Measurements from ENCODE around the gene NPY.

NPY gene

DNA sequence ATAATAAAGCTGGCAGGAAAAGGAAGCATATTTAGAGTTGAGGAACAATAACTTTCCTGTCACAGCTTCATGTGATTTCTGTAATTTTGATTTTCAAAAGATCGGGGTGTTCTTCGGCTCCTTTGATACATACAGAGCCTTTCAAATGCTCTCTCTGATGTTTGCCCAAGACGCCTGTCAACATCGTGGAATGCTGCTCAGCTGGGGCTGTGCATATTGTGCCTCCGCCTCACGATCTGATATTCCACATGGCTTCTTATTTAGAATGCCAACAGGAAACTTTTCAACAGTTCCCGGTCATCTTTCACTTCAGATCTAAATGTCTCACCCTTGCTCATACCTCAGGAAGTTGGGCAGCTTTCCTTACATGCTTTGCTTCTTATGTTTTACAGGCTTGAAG lies 7.3 kb downstream of the NPY start:
- TF ChIP-seq, protein P1, sequence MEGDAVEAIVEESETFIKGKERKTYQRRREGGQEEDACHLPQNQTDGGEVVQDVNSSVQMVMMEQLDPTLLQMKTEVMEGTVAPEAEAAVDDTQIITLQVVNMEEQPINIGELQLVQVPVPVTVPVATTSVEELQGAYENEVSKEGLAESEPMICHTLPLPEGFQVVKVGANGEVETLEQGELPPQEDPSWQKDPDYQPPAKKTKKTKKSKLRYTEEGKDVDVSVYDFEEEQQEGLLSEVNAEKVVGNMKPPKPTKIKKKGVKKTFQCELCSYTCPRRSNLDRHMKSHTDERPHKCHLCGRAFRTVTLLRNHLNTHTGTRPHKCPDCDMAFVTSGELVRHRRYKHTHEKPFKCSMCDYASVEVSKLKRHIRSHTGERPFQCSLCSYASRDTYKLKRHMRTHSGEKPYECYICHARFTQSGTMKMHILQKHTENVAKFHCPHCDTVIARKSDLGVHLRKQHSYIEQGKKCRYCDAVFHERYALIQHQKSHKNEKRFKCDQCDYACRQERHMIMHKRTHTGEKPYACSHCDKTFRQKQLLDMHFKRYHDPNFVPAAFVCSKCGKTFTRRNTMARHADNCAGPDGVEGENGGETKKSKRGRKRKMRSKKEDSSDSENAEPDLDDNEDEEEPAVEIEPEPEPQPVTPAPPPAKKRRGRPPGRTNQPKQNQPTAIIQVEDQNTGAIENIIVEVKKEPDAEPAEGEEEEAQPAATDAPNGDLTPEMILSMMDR (conservative IDR thresholded peaks at IDR 0.05; ENCODE audit: low read depth, low read length) = no peak
- DNase-seq (ENCODE audit: low read depth) = no peak
- H3K4me3 ChIP-seq (ENCODE audit: low read length) = no peak overlapping the region

DNA sequence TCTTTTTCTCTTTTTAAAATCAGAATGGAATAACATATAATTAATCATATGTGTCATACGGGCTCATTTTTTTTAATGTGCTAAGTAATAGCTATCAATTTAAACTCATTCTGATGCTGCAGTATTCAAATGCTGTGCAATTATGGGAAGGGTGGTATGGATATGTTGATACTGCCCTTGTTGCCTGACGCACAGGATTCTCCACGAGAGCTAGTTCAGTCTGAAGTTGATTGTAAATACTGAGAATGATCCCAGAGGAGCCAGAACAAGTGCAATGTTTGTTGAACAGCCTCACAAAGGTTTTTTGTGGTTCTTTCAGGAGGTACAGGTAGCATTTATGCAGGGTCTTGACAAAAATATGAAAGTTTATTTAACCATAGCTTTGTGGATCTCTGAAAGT lies 13.4 kb downstream of the NPY start:
- TF ChIP-seq, protein P1 (conservative IDR thresholded peaks at IDR 0.05; ENCODE audit: low read depth, low read length) = no peak
- no peak for DNase-seq (ENCODE audit: low read depth)
- no peak overlapping the region for H3K4me3 ChIP-seq (ENCODE audit: low read length)

DNA sequence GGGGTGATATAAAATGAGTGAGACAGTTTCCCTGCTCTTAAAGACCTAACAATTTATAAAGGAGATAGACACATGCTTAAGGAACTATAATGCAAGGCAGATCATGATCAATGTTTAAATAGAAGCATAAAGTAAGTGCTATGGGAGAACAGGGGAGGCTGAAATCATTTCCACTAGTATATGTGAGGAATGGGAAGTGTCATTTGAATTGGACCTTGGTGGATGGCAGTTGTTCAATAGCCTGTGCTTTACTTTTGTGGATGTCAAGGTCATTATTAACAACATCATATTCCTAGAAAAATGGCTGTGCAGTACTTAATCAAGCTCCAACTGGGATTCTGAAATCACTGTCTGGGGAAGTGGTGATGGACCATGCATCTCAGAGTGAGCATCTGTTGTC lies 14.7 kb downstream of the NPY start:
- no peak for DNase-seq (ENCODE audit: low read depth)
- TF ChIP-seq, protein P1 (conservative IDR thresholded peaks at IDR 0.05; ENCODE audit: low read depth, low read length) = no peak
- no peak overlapping the region for H3K4me3 ChIP-seq (ENCODE audit: low read length)

DNA sequence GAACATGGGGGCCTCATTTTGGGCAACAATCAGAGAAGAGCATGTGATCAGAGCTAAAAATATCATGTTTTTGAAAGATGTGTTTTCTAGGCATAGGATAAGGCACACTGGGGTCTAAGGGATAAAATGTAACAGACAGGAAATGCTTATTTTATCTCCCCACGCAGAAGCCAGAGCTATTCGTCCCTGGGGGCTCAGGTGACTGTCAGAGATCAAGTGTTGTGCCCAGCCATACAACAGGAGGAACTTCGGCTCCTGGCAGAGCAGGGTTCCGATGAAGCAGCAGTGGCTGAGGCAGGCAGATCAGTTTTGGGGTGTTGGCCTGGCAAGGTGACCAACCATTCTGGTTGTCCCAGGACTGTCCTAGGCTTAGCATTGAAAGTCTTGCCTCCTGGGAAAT lies 15.2 kb downstream of the NPY start:
- TF ChIP-seq, protein P1 (conservative IDR thresholded peaks at IDR 0.05; ENCODE audit: low read depth, low read length) = no peak

DNA sequence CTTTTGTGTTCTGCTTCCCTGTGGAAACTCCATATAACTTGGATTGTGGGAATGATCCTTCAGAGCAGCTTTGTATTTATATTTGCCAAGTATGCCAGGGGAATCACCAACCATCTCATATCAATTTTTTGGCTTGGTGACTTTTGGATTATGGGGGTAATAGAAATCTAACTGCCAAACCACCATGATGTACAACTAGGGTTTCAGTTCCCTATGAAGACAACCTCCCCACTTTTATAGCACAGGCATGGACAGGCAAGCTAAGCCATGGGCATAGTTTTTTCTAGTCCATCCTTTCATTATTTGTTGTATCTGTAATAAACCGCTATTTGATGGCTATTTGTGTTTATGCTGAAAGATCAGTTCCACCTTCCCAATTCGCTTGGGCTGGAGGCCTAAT lies 17.7 kb downstream of the NPY start:
- TF ChIP-seq, protein P1 (conservative IDR thresholded peaks at IDR 0.05; ENCODE audit: low read depth, low read length) = no peak
- DNase-seq (ENCODE audit: low read depth) = no peak

More for the DNA sequence above, 15.2 kb downstream of the NPY start:
- DNase-seq (ENCODE audit: low read depth) = no peak
- H3K4me3 ChIP-seq (ENCODE audit: low read length) = no peak overlapping the region

DNA sequence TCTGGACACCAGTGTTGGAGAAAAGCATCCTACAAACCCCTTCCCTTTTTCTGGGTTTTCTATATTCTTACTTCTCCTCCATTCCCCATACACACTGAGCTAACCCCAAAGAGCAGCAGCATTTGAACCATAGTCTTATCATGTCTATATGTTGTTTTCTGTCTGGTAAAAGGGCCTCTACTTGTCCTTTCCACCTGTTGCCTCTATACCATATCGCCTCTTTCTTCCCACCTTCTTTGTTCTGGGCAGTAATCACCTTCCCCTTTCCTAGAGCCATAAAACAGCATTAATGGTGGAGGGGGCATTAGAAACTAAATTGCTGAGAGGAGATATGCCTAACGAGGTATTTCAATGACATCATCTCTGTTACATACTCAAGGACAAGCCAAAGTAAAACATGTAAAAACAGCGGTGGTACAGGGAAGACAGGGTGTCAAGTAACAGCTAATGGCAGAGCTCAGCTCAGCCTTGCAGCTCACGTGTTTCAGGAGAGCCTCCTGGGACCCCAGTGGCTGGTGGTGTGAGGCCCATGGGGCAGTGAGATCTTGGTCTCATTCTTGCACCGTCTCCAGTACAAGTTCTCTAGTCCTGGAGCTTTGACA lies 20.6 kb downstream of the NPY start:
- H3K4me3 ChIP-seq (ENCODE audit: low read length) = no peak overlapping the region
- TF ChIP-seq, protein P1 (conservative IDR thresholded peaks at IDR 0.05; ENCODE audit: low read depth, low read length) = no peak
- DNase-seq (ENCODE audit: low read depth) = no peak

More for the DNA sequence above, 17.7 kb downstream of the NPY start:
- no peak overlapping the region for H3K4me3 ChIP-seq (ENCODE audit: low read length)

DNA sequence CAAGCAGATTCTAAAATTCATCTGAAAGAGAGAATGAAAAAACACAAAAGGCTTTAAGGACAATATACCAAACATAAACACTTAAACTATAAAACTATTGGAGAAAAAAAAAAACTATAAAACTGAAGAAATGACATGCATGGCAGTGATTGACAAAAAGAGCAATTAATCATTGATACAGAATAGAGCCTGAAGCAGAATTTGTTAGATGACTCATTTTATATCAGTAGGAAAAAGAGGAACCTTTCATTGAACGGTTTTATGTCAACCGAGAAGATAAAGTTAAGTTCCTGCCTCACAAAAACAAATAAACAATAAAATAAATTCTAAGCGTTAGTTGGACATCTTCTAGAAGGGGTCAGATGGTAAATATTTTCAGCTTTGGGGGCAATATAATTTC lies 23.3 kb downstream of the NPY start:
- TF ChIP-seq, protein P1 (conservative IDR thresholded peaks at IDR 0.05; ENCODE audit: low read depth, low read length) = no peak
- DNase-seq (ENCODE audit: low read depth) = no peak
- no peak overlapping the region for H3K4me3 ChIP-seq (ENCODE audit: low read length)
